ENCODE data around the gene YPEL3. TPM values are rescaled to one million over a fixed set of nuclear protein-coding genes. Genes with fewer than 3 reads are reported as not detected.

YPEL3 gene
- total RNA-seq, 2 experiments from 2014 or later, result 11.8 to 12.1 TPM

DNA sequence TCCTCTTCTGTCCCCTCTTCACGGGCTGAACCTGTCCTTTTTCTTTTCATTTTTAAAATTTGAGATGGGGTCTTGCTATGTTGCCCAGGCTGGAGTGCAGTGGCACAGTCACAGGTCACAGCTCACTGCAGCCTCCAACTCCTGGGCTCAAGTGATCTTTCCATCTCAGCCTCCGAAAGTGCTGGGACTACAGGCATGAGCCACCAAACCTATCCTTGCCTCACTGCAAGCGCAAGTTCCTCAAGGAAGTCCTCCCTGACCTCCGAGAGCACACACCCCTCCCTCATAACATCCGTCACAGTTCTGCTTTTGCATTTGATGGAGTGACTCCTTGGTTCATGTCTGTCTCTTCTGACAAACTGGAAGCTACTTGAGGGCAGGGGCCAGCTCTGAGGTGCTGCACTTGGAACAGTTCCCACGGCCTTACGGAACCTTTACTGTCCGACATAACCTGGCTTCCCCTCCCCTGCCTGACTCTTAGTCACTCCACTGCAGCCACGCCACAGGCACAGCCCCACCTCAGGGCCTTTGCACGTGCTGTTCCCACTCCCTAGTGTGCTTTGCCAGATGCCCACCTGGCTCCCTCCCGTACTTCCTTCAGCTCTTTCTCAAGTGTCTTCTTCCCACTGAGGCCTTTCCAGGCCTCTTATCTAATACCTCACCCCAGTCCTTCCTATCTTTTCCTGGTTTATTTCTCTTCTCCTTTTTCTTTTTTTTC is 8.7 kb downstream of the YPEL3 start:
- Mint-ChIP-seq H3K4me1 (peaks cover 19% of the 10 kb centered on the region), H3K4me3 (no peak overlapping the region), H3K27ac (no peak overlapping the region), H3K36me3 (peaks cover 13% of the 10 kb centered on the region), H3K9me3 (no peaks in the 10 kb centered on the region), H3K27me3 (no peaks in the 10 kb centered on the region)
- DNase-seq, result no peak

- Mint-ChIP-seq H3K27me3 (no peaks in the 10 kb centered on the region), H3K27ac (no peak overlapping the region)
Observed at GRCh38 chr16:30086291-30087140, 9.5 kb downstream of the YPEL3 start.

GRCh38 chr16:30085820-30086219 is 10.2 kb downstream of the YPEL3 start:
- peaks cover 16% of the 10 kb centered on the region for H3K4me1 Mint-ChIP-seq
- H3K9me3 Mint-ChIP-seq, result no peaks in the 10 kb centered on the region
- no peak for DNase-seq
- no peak overlapping the region for H3K27ac Mint-ChIP-seq
- H3K4me3 Mint-ChIP-seq, result no peak overlapping the region
- no peaks in the 10 kb centered on the region for H3K27me3 Mint-ChIP-seq
- peaks cover 18% of the 10 kb centered on the region for H3K36me3 Mint-ChIP-seq

More at GRCh38 chr16:30086291-30087140, 9.5 kb downstream of the YPEL3 start:
- no peak for DNase-seq
- peaks cover 17% of the 10 kb centered on the region for H3K4me1 Mint-ChIP-seq
- H3K9me3 Mint-ChIP-seq, result no peaks in the 10 kb centered on the region
- no peak overlapping the region for H3K4me3 Mint-ChIP-seq
- peaks cover 17% of the 10 kb centered on the region for H3K36me3 Mint-ChIP-seq

DNA sequence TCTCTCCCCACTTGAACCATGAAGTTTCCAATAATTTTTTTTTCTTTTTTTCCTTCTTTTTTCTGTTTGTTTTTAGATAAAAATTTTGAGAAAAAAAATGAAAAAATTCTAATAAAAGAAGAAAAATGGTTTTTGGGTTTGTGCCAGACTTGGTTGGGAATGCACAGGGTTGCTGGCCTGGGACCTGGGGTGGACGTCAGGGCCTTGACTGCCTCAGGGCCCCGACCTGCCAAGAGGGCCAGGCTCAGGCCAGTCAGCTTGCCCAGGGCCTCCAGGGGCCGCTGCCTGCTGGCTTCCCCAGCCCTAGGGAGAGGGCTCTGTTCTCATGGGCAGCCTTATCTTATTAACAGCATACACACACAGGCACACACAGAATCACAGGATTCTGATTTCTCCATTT is 10.8 kb downstream of the YPEL3 start:
- H3K9me3 Mint-ChIP-seq, result no peaks in the 10 kb centered on the region
- H3K27me3 Mint-ChIP-seq, result no peaks in the 10 kb centered on the region
- peaks cover 19% of the 10 kb centered on the region for H3K36me3 Mint-ChIP-seq
- no peak overlapping the region for H3K27ac Mint-ChIP-seq
- H3K4me3 Mint-ChIP-seq, result no peak overlapping the region
- H3K4me1 Mint-ChIP-seq, result peaks cover 12% of the 10 kb centered on the region
- DNase-seq, result no peak

GRCh38 chr16:30084816-30085159 is 11.2 kb downstream of the YPEL3 start:
- Mint-ChIP-seq H3K27me3 (no peaks in the 10 kb centered on the region), H3K9me3 (no peaks in the 10 kb centered on the region), H3K4me3 (no peak overlapping the region), H3K27ac (no peak overlapping the region), H3K36me3 (peaks cover 19% of the 10 kb centered on the region), H3K4me1 (peaks cover 9% of the 10 kb centered on the region)
- no peak for DNase-seq

GRCh38 chr16:30084096-30084815 is 11.8 kb downstream of the YPEL3 start:
- no peak for DNase-seq
- Mint-ChIP-seq H3K27ac (no peak overlapping the region), H3K36me3 (peaks cover 24% of the 10 kb centered on the region), H3K4me1 (peaks cover 5% of the 10 kb centered on the region), H3K4me3 (no peak overlapping the region), H3K27me3 (no peaks in the 10 kb centered on the region), H3K9me3 (no peaks in the 10 kb centered on the region)

DNA sequence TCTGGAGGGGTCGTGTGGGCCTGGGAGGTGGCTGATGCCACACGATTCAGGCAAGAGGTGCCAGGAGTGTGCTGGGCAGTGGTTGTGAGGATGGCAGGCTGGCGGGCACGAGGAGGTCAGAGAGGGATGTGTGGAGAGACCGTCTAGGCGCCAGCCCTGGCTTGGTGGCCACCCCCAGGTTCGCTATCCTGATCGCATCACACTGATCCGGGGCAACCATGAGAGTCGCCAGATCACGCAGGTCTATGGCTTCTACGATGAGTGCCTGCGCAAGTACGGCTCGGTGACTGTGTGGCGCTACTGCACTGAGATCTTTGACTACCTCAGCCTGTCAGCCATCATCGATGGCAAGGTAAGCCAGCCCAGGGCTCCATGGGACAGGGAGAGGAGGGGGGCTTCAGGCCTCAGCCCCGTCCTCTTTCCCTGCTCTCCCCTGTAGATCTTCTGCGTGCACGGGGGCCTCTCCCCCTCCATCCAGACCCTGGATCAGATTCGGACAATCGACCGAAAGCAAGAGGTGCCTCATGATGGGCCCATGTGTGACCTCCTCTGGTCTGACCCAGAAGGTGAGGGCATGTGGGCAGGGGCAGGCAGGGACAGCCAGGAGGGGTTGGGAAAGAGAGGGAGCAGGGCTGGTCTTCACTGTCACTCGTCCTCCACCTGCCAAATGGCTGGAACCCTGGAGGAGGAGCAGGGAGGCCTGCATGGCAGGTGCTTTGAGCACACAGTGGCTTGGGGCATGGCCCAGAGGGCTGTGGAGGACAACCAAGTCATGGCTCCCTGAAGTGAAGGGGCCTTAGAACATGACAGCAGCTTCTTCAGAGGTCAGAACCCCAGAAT is 12.6 kb downstream of the YPEL3 start:
- H3K4me3 Mint-ChIP-seq, result no peak overlapping the region
- H3K27me3 Mint-ChIP-seq, result no peaks in the 10 kb centered on the region
- peaks cover 29% of the 10 kb centered on the region for H3K36me3 Mint-ChIP-seq

GRCh38 chr16:30082545-30083090 is 13.4 kb downstream of the YPEL3 start:
- H3K27ac Mint-ChIP-seq, result peak overlapping the region; percentile 21

More for the DNA sequence above, 12.6 kb downstream of the YPEL3 start:
- Mint-ChIP-seq H3K27ac (no peak overlapping the region), H3K4me1 (peaks cover 8% of the 10 kb centered on the region), H3K9me3 (no peaks in the 10 kb centered on the region)
- no peak for DNase-seq

GRCh38 chr16:30079480-30079879 is 16.5 kb downstream of the YPEL3 start:
- Mint-ChIP-seq H3K4me1 (peaks cover 32% of the 10 kb centered on the region), H3K36me3 (peaks cover 40% of the 10 kb centered on the region), H3K9me3 (no peaks in the 10 kb centered on the region), H3K4me3 (no peak overlapping the region), H3K27me3 (no peaks in the 10 kb centered on the region), H3K27ac (peak overlapping the region; percentile 25)
- DNase-seq, result no peak

More at GRCh38 chr16:30082545-30083090, 13.4 kb downstream of the YPEL3 start:
- Mint-ChIP-seq H3K9me3 (no peaks in the 10 kb centered on the region), H3K27me3 (no peaks in the 10 kb centered on the region), H3K36me3 (peaks cover 36% of the 10 kb centered on the region), H3K4me1 (peaks cover 15% of the 10 kb centered on the region), H3K4me3 (no peak overlapping the region)
- no peak for DNase-seq

- H3K27me3 Mint-ChIP-seq, result no peaks in the 10 kb centered on the region
- peaks cover 40% of the 10 kb centered on the region for H3K36me3 Mint-ChIP-seq
- no peaks in the 10 kb centered on the region for H3K9me3 Mint-ChIP-seq
- peaks cover 30% of the 10 kb centered on the region for H3K4me1 Mint-ChIP-seq
- no peak overlapping the region for H3K4me3 Mint-ChIP-seq
- DNase-seq, result no peak
- no peak overlapping the region for H3K27ac Mint-ChIP-seq
Observed at GRCh38 chr16:30078744-30079143, 17.3 kb downstream of the YPEL3 start.

DNA sequence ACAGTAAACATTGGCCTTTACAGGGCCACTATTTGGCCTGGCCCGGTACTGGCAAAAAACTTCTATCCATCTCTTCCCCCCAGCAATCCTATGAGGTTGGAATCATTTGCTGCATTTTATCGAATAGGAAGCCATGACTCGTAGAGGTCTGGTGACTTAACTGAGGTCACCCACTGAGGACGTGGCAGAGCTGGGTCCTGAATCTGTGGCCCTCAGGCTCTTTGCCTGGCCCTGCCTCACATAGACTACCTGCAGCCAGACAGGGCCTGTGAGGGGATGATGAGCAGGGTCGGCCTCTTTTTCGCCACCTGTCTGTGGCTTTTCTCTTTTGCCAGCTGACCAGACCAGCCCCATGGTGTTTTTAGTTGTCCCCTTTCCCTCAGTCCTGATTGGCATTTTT is 18.4 kb downstream of the YPEL3 start:
- H3K4me3 Mint-ChIP-seq, result peak overlapping the region; percentile 93

DNA sequence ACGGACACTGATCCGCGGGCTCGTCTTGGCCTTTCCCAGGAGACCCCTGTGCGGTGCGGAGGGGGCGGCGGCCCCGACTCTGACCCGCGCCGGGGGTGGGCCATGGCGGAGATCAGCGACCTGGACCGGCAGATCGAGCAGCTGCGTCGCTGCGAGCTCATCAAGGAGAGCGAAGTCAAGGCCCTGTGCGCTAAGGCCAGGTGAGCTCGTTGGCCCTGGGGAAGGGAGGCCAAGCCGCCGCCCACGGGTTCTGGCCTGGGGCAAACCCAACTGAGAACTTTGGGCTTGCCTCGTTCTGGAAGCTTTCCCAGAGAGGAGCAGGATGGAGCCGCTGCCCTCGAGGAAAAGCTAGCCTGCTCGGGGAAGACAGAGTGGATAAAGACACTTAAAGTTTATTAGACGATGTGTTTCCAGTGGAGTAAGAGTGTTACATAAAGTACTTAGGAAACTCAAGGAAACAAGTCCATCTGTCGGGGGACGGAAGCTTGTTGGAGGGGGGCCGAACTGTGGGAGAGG is 19.7 kb downstream of the YPEL3 start:
- H3K27ac Mint-ChIP-seq, result peak overlapping the region; percentile 88
- H3K36me3 Mint-ChIP-seq, result peaks cover 42% of the 10 kb centered on the region
- H3K4me1 Mint-ChIP-seq, result peaks cover 35% of the 10 kb centered on the region
- H3K4me3 Mint-ChIP-seq, result peak overlapping the region; percentile 93
- H3K9me3 Mint-ChIP-seq, result no peaks in the 10 kb centered on the region
- DNase-seq, result no peak
- H3K27me3 Mint-ChIP-seq, result no peaks in the 10 kb centered on the region

More for the DNA sequence above, 18.4 kb downstream of the YPEL3 start:
- Mint-ChIP-seq H3K9me3 (no peaks in the 10 kb centered on the region), H3K4me1 (peaks cover 30% of the 10 kb centered on the region), H3K27me3 (no peaks in the 10 kb centered on the region), H3K36me3 (peaks cover 36% of the 10 kb centered on the region), H3K27ac (peak overlapping the region; percentile 88)
- no peak for DNase-seq

DNA sequence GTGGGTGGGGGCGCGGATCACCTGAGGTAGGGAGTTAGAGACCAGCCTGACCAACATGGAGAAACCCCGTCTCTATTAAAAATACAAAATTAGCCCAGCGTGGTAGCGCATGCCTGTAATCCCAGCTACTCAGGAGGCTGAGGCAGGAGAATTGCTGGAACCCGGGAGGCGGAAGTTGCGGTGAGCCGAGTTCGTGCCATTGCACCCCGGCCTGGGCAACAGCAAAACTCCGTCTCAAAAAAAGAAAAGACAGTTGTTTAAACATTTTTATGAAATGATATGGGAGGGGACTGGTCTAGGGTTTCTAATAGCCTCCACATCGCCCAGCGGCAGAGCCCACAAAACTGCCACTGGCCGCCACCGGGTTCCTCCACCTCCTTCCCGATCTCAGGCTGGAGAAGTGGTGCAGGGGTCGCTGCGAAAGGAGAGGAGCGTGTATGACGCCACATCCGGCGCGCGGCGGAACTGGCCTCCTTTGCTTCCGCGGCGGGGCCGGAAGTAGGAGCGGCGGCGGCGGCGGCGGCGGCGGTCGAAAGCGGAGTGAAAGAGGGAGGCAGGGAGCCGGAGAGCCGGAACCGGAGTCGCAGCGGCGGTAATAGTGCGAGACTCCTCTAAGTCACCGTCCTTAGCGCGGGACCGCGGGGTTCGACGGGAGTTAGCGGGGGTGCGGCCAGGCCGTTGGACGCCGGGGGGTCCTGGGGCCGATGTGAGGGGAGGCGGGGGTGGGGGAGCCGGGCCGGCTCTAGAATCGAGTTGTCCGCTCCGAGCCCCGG is 20.3 kb downstream of the YPEL3 start, which contains the start of gene PPP4C:
Gene PPP4C (plus strand): TSS at position 492 of the 773 bp plus-strand sequence. CDS start 384 bp downstream, outside the sequence.
- Mint-ChIP-seq H3K4me1 (peaks cover 35% of the 10 kb centered on the region), H3K27ac (peak within 1 kb of the TSS; percentile 88), H3K9me3 (no peaks in the 10 kb centered on the region), H3K4me3 (peak within 1 kb of the TSS; percentile 93), H3K27me3 (no peaks in the 10 kb centered on the region), H3K36me3 (peaks cover 46% of the 10 kb centered on the region)
- DNase-seq, result peak; percentile 95

Data from activated naive CD8-positive, alpha-beta T cell treated with anti-CD3 and anti-CD28 coated beads for 36 hours (primary cell).